Stomach (tissue), 9 donors: ENCODE data around the gene DHTKD1. TPM values are rescaled to one million over a fixed set of nuclear protein-coding genes. Genes with fewer than 3 reads are reported as not detected.

Experiments
- DNase-seq, 2 donors: peaks; one replicate each; pipeline versions ENCODE4 v3.0.0 to v3.0.0-alpha.2; 2013 to 2019
- H3K27ac ChIP-seq, 5 donors: fragments of 200-600 bp in 4 of 5; sonication (generic) in 4 of 5; one replicate each; pipeline ENCODE4 v1.5.1; 2013 to 2019; ENCODE audit warnings: mild to moderate bottlenecking in 1 of 5, moderate library complexity in 1 of 5
- H3K27me3 ChIP-seq, 3 donors: fragments of 200-600 bp; sonication (generic); one replicate each; pipeline ENCODE4 v1.5.1; 2017 to 2019; ENCODE audit warnings: mixed run types in 1 of 3
- H3K36me3 ChIP-seq, 4 donors: fragments of 200-600 bp; sonication (generic); 1 replicate in 3 of 4; 2 replicates in 1 of 4; pipeline ENCODE4 v1.5.1; 2016 to 2019
- H3K4me1 ChIP-seq, 4 donors: fragments of 200-600 bp; sonication (generic); one replicate each; pipeline ENCODE4 v1.5.1; 2016 to 2019
- H3K4me3 ChIP-seq, 4 donors: fragments of 200-600 bp; sonication (generic) in 3 of 4; one replicate each; pipeline ENCODE4 v1.5.1; 2016 to 2019; ENCODE audit warnings: mild to moderate bottlenecking in 1 of 4
- H3K9me3 ChIP-seq, 4 donors: fragments of 200-600 bp; sonication (generic); one replicate each; pipeline ENCODE4 v1.5.1; 2016 to 2019
- CTCF ChIP-seq, 7 experiments: fragments of 450-650 bp in 4 of 7; fragments of 200-600 bp in 3 of 7; sonication (generic) in 3 of 7; IDR thresholded peaks; one replicate each; pipeline ENCODE4 v1.5.1; 2016 to 2019; ENCODE audit warnings: antibody characterized with exemption in 7 of 7, control low read depth in 2 of 7, mild to moderate bottlenecking in 1 of 7
- EP300 ChIP-seq: sonication (generic); formaldehyde crosslinking; IDR thresholded peaks from one replicate; pipeline ENCODE4 v1.6.1; 2017; ENCODE audit warnings: antibody characterized with exemption
- POLR2A ChIP-seq, 4 donors: fragments of 450-650 bp; IDR thresholded peaks; one replicate each; pipeline ENCODE4 v1.6.1; 2016; ENCODE audit warnings: antibody characterized with exemption in 4 of 4, control low read depth in 2 of 4, mild to moderate bottlenecking in 1 of 4, moderate library complexity in 1 of 4
- POLR2AphosphoS5 ChIP-seq, 3 donors: sonication (generic); formaldehyde crosslinking; IDR thresholded peaks; one replicate each; pipeline ENCODE4 v1.6.1; 2016; ENCODE audit warnings: antibody characterized with exemption in 3 of 3
- WGBS, 5 donors: extraction: QIAGEN DNeasy Blood & Tissue Kit in 3 of 5; methylation state at CpG; one replicate each; pipeline versions ENCODE4 v1.1.5 to v1.1.7; 2013 to 2018; 5-methylcytosine and 5-hydroxymethylcytosine counted together
- intact Hi-C: fragments of 100-400 bp; cut with DNase I; formaldehyde crosslinking; loops from one replicate; pipeline ENCODE4 v1.15.1; 2023; ENCODE audit warnings: low total_unique reads
- polyA plus RNA-seq, 3 donors: library from polyadenylated mRNA; stranded (reverse); fragments of 200-250 nt; gene quantifications; one replicate each; pipeline ENCODE4 v1.2.3, GENCODE V29; 2013
- total RNA-seq, 5 donors: library from RNA; depleted of rRNA; stranded (reverse); fragments of >200 nt; gene quantifications; one replicate each; pipeline versions ENCODE4 v1.1.0 to v1.2.3, GENCODE V29; 2014 to 2016
- donor health status: healthy with polysubstance abuse.
- donor health status: Bipolar disorder and iron deficiency.
- donor health status: healthy.

The DHTKD1 gene
- total and polyA plus RNA-seq, 8 donors, result 6.4 to 98.2 (median 9.8) TPM

- Histone ChIP-seq H3K9me3 (no peaks in the 10 kb centered on the region), H3K4me3 (no peak overlapping the region), H3K36me3 (peaks cover 8 to 92% (median 80%) of the 10 kb centered on the region in 4 donors), H3K27me3 (no peaks in the 10 kb centered on the region), H3K27ac (no peak overlapping the region), H3K4me1 (no peaks in the 10 kb centered on the region)
- DNase-seq, result no peak
- no peak for TF ChIP-seq POLR2AphosphoS5 (IDR thresholded peaks at IDR 0.05)
- intact Hi-C loops, result no loop called here
- 93 to 97% (median 94%) methylated on average over 6 of the region's 6 CpGs for WGBS, 5 donors
These were observed 85.8 kb downstream of the DHTKD1 start for GRCh38 chr10:12154516-12154915.

GRCh38 chr10:12156367-12157123 is 87.8 kb downstream of the DHTKD1 start:
- Histone ChIP-seq H3K27ac (no peak overlapping the region), H3K36me3 (peaks cover 8 to 90% (median 85%) of the 10 kb centered on the region in 4 donors), H3K9me3 (no peaks in the 10 kb centered on the region), H3K4me1 (no peaks in the 10 kb centered on the region), H3K27me3 (no peaks in the 10 kb centered on the region), H3K4me3 (no peak overlapping the region)
- intact Hi-C loops, result no loop called here
- 67 to 76% (median 75%) methylated on average over 14 of the region's 14 CpGs for WGBS, 5 donors
- TF ChIP-seq CTCF (IDR thresholded peaks at IDR 0.05), result no peak
- TF ChIP-seq POLR2AphosphoS5 (IDR thresholded peaks at IDR 0.05), result no peak
- no peak for TF ChIP-seq EP300
- no peak for TF ChIP-seq POLR2A (IDR thresholded peaks at IDR 0.05)
- no peak for DNase-seq

GRCh38 chr10:12158111-12158510 is 89.4 kb downstream of the DHTKD1 start:
- Histone ChIP-seq H3K4me1 (no peaks in the 10 kb centered on the region), H3K27ac (no peak overlapping the region), H3K27me3 (no peaks in the 10 kb centered on the region), H3K4me3 (no peak overlapping the region), H3K9me3 (no peaks in the 10 kb centered on the region), H3K36me3 (peaks cover 14 to 93% (median 90%) of the 10 kb centered on the region in 4 donors)
- DNase-seq, result no peak
- 87 to 93% (median 90%) methylated on average over 3 of the region's 3 CpGs for WGBS, 5 donors
- intact Hi-C loops, result no loop called here
- TF ChIP-seq POLR2AphosphoS5 (IDR thresholded peaks at IDR 0.05), result no peak
- no peak for TF ChIP-seq CTCF (IDR thresholded peaks at IDR 0.05)
- TF ChIP-seq POLR2A (IDR thresholded peaks at IDR 0.05), result no peak

- intact Hi-C loops, result no loop called here
- Histone ChIP-seq H3K27ac (no peak overlapping the region), H3K4me1 (no peaks in the 10 kb centered on the region), H3K36me3 (peaks cover 24 to 96% (median 95%) of the 10 kb centered on the region in 4 donors), H3K4me3 (no peak overlapping the region), H3K9me3 (no peaks in the 10 kb centered on the region), H3K27me3 (no peaks in the 10 kb centered on the region)
- TF ChIP-seq CTCF (IDR thresholded peaks at IDR 0.05) (no peak), EP300 (no peak), POLR2AphosphoS5 (IDR thresholded peaks at IDR 0.05) (no peak), POLR2A (IDR thresholded peaks at IDR 0.05) (no peak)
- no peak for DNase-seq
- 91 to 98% (median 96%) methylated on average over 5 of the region's 5 CpGs for WGBS, 5 donors
These were observed 91.9 kb downstream of the DHTKD1 start for GRCh38 chr10:12160664-12161063.

GRCh38 chr10:12162927-12163326 is 94.2 kb downstream of the DHTKD1 start:
- Histone ChIP-seq H3K27me3 (no peaks in the 10 kb centered on the region), H3K4me1 (no peaks in the 10 kb centered on the region), H3K4me3 (no peak overlapping the region), H3K27ac (no peak overlapping the region), H3K9me3 (no peaks in the 10 kb centered on the region), H3K36me3 (peaks cover 24 to 100% (median 97%) of the 10 kb centered on the region in 4 donors)
- intact Hi-C loops, result no loop called here
- DNase-seq, result no peak
- TF ChIP-seq EP300 (no peak), POLR2AphosphoS5 (IDR thresholded peaks at IDR 0.05) (no peak), POLR2A (IDR thresholded peaks at IDR 0.05) (no peak), CTCF (IDR thresholded peaks at IDR 0.05) (no peak)
- 96 to 98% (median 96%) methylated on average over 6 of the region's 6 CpGs for WGBS, 5 donors
